Measurements from ENCODE around the gene FHL5. TPM values are rescaled to one million over a fixed set of nuclear protein-coding genes. Genes with fewer than 3 reads are reported as not detected.
A peak's percentile ranks its signal among the peaks of the same experiment; 100 is the strongest.
"Not testable (repeated sequence)": the region's sequence is repeated elsewhere in the genome, so short reads cannot be mapped to it uniquely, and the experiment has no call there.

The FHL5 gene, protein sequence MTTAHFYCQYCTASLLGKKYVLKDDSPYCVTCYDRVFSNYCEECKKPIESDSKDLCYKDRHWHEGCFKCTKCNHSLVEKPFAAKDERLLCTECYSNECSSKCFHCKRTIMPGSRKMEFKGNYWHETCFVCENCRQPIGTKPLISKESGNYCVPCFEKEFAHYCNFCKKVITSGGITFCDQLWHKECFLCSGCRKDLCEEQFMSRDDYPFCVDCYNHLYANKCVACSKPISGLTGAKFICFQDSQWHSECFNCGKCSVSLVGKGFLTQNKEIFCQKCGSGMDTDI
- under 1 TPM in 2 of 3 donors, not detected in 1; 0.28 to 0.31 TPM for polyA plus RNA-seq (ENCODE audit: insufficient read length in 3 of 3)

DNA sequence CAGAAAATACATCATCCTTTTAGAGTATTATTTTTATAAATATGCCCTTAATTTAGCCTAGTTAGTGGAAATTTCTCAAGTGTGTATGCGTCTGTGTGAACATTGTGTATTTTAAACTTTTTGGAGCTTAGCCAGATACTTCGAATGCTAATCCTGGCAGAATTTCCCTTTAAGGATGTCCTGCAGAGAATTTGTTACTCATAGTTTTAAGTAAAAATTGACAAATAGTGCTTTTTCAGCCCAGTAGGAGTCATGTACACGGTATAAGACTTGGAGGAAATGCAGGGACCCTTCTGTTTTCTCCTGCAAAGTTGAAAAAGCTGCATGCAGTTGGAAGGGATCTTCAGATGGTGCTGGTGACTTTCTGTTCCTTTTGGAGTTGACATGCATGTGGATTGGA lies at the start of gene FHL5:
Gene FHL5 (plus strand): TSS at position 243 of the 400 bp plus-strand sequence. CDS start 40,486 bp downstream, outside the sequence.
- no peak for DNase-seq (ENCODE audit: low read depth in 3 of 3, low spot score in 2 of 3)

DNA sequence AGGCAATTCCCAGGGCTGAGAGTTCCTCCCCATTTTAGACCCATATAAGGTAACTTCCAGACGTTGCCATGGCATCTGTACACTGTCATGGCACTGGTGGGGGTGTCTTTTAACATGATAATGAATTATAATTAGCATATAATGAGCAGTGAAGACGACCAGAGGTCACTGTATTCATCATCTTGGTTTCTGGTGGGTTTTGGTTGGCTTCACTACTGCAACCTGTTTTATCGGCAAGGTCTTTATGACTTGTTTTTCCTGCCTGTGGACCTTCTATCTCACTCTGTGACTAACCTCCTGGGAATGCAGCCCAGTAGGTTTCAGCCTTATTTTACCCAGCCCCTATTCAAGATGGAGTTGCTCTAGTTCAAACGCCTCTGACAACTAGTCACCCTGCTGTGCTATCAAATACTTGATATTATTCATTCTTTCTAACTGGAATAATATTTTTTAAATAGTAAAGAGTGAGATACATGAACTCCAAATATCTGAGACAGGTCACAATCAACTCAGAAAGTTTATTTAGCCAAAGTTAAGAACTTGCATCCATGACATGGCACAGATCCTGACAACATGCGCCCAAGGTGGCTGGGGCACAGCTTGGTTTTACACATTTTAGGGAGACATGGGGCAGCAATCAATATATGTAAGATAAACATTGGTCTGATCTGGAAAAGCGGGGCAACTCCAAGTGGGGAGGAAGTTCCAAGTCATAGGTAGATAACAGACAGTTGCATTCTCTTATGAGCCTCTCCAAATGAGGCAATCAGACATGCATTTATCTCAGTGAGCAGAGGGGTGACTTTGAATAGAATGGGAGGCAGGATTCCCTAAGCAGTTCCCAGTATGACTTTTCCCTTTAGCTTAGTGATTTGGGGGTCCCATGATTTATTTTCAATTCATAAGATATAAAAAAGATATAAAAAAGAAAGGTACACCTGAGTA lies 42.5 kb upstream of the FHL5 start:
- DNase-seq (ENCODE audit: low read depth in 3 of 3, low spot score in 2 of 3) = no peak

GRCh38 chr6:96521306-96521643 lies 41.7 kb upstream of the FHL5 start:
- peak in 2 of 3 donors; percentile 44 to 48 for DNase-seq (ENCODE audit: low read depth in 3 of 3, low spot score in 2 of 3)

DNA sequence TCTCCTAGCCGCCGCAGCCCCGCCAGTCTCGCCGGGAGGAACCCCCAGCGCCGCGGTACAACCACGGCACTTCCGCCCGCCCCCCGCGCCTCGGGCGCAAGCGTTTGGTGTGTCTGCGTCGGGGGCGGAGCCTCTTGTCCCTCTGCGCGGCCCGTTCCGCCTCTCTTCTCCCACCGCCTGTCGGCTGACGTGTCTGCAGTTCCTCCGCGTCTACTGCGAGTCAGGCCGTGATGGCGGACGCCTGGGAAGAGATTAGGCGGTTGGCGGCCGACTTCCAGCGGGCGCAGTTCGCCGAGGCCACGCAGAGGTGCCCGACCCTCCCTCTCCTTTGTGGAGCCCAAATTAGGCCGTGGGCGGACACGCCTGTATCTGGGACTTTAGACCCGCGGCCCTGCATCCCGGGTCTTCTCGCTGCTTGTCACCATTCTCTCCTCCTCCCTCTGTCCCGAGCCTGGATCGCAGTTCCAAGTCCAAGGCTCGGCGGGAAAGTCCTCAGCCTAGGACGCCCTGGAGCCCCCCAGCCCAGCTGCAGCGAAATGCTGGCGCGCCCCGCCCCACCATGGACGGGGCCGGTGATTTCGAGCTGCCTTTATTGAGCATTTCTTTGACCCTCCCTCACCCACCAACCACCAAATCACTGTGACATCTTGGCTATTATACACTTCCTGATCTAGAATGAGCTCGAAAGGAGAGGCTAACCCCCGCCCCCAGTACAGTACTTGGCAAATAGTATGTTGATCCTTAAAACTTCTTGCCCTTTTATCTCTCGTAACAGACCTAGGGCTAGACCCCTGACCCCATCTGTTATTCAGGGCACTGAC lies 41.1 kb upstream of the FHL5 start, which contains the start of gene UFL1:
Gene UFL1 (plus strand): TSS at position 163 of the 821 bp plus-strand sequence. CDS start 68 bp downstream, at position 231.
- peak; percentile 78 to 89 (median 83) for DNase-seq (ENCODE audit: low read depth in 3 of 3, low spot score in 2 of 3)

DNA sequence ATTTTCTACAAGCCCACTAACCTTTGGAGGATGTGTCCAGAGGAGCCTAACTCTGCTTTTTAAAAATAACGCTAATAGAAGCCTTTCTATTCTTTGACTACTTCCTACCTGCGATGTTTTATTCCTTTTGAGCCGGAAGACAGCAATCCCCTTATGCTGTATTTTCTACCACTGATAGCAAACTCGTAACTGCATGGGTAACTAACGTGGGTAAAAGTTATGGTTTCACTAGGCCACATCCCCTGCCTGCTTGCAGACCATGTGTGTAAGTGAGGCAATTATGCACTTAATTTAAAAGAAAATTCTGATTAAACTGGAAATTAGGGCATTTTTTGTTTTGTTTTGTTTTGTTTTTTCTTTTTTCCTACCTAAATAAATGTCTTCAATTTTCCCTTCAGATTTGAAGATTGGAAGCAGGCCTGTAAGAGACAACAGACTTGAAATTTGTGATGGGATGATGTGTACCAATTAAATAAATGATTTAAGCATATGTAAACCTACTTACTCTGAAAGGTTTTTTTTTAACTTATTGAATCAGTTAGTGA lies 40.4 kb upstream of the FHL5 start:
- DNase-seq (ENCODE audit: low read depth in 3 of 3, low spot score in 2 of 3) = peak; percentile 9 to 43 (median 16)

GRCh38 chr6:96528193-96528592 lies 34.7 kb upstream of the FHL5 start:
- no peak for DNase-seq (ENCODE audit: low read depth in 3 of 3, low spot score in 2 of 3)

GRCh38 chr6:96532399-96532798 lies 30.5 kb upstream of the FHL5 start:
- DNase-seq (ENCODE audit: low read depth in 3 of 3, low spot score in 2 of 3) = no peak

GRCh38 chr6:96537726-96538125 lies 25.2 kb upstream of the FHL5 start:
- DNase-seq (ENCODE audit: low read depth in 3 of 3, low spot score in 2 of 3) = no peak

GRCh38 chr6:96542702-96543101 lies 20.2 kb upstream of the FHL5 start:
- DNase-seq (ENCODE audit: low read depth in 3 of 3, low spot score in 2 of 3) = no peak

DNA sequence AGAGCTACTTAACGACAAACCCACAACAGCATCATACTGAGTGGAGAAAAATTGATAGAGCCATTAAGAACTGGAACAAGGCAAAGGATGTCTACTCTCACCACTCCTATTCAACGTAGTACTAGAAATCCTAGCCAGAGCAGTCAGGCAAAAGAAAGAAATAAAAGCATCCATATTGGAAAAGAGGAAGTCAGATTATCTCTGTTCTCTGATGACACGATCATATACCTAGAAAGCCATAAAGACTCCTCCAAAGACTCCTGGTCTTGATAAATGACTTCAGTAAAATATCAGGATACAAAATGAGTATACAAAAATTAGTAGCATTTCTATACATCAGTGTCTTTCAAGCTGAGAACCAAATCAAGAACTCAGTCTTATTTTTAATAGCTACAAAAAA lies 17.0 kb upstream of the FHL5 start:
- DNase-seq (ENCODE audit: low read depth in 3 of 3, low spot score in 2 of 3) = no peak

DNA sequence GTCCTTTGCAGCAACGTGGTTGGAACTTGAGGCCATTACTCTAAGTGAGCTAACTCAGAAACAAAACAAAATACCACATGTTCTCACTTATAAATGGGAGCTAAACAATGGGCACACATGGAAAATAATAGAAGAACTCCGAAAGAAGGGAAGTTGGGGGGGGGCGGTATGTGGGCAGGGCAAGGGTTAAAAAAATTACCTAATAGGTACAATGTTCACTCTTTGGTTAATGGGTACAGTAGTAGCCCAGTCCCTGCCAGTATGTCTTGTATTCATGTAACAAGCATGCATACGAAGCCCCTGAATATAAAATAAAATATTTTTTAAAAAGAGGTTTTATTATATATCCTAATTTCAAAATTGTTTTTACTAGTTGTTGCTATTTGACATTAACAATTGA lies 15.3 kb upstream of the FHL5 start:
- DNase-seq (ENCODE audit: low read depth in 3 of 3, low spot score in 2 of 3) = no peak

GRCh38 chr6:96554558-96554957 lies 8.4 kb upstream of the FHL5 start:
- no peak for DNase-seq (ENCODE audit: low read depth in 3 of 3, low spot score in 2 of 3)

- DNase-seq (ENCODE audit: low read depth in 3 of 3, low spot score in 2 of 3) = not testable (repeated sequence)
These were observed 3.2 kb upstream of the FHL5 start for GRCh38 chr6:96559740-96560139.

GRCh38 chr6:96563853-96564252 lies 925 bp downstream of the FHL5 start:
- no peak for DNase-seq (ENCODE audit: low read depth in 3 of 3, low spot score in 2 of 3)

- no peak for DNase-seq (ENCODE audit: low read depth in 3 of 3, low spot score in 2 of 3)
These were observed 7.1 kb downstream of the FHL5 start for GRCh38 chr6:96570053-96570452.

- DNase-seq (ENCODE audit: low read depth in 3 of 3, low spot score in 2 of 3) = no peak
These were observed 8.6 kb downstream of the FHL5 start for GRCh38 chr6:96571551-96571950.

GRCh38 chr6:96575359-96575758 lies 12.4 kb downstream of the FHL5 start:
- DNase-seq (ENCODE audit: low read depth in 3 of 3, low spot score in 2 of 3) = no peak

DNA sequence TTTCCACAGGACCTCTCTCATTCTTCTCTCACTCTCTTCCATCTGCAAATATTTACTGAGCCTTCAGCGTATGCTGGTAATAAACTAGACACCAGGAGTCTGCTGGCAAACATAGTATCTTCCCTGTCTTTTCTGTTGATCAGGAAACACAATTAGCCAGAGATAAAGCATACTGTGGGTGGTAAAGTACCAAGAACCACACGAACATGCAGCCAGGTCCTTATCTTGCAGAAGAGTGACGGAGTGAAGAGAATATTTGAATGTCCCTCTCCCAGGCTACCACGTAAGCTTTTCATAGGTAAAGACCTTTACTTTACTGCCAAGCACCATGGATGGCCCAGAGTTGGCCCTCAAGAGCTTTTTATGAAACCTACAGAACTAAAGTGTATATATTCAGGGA lies 13.3 kb downstream of the FHL5 start:
- DNase-seq (ENCODE audit: low read depth in 3 of 3, low spot score in 2 of 3) = no peak

GRCh38 chr6:96582021-96582420 lies 19.1 kb downstream of the FHL5 start:
- no peak for DNase-seq (ENCODE audit: low read depth in 3 of 3, low spot score in 2 of 3)

- DNase-seq (ENCODE audit: low read depth in 3 of 3, low spot score in 2 of 3) = peak in 1 of 3 donors; percentile 5
These were observed 19.5 kb downstream of the FHL5 start for GRCh38 chr6:96582436-96582835.
